WTC11 (cell line): ENCODE data around the gene ABCF2. TPM values are rescaled to one million over a fixed set of nuclear protein-coding genes. Genes with fewer than 3 reads are reported as not detected.

Experiments used
- ATAC-seq: fragments of 200-7000 bp; cut with Tn5 transposase; 2 replicates; pipeline ENCODE4 v1.10.0; 2021; ENCODE audit warnings: mild to moderate bottlenecking, moderate library complexity
- CTCF ChIA-PET: fragments of 300-600 bp; sonication (Branson Sonifier 250); formaldehyde crosslinking; loops from one replicate; lab custom pipeline; 2021; ENCODE audit warnings: antibody characterized with exemption; lab: Charles Lee
- POLR2A ChIA-PET: fragments of 350-600 bp; sonication (Branson Sonifier 250); formaldehyde crosslinking; loops from one replicate; lab custom pipeline; 2021; ENCODE audit warnings: antibody characterized with exemption; lab: Charles Lee
- DNase-seq: peaks from one replicate; pipeline ENCODE4 v3.0.0; 2021; ENCODE audit warnings: low spot score
- H3K27ac Mint-ChIP-seq: 2 replicates; pipeline ENCODE4 v1.8.0; 2021; ENCODE audit warnings: mixed read lengths
- H3K27me3 Mint-ChIP-seq: 2 replicates; pipeline ENCODE4 v1.8.0; 2021; ENCODE audit warnings: low read depth, mild to moderate bottlenecking, moderate library complexity, mixed read lengths
- H3K36me3 Mint-ChIP-seq: 2 replicates; pipeline ENCODE4 v1.8.0; 2021; ENCODE audit warnings: mixed read lengths
- H3K4me1 Mint-ChIP-seq: 2 replicates; pipeline ENCODE4 v1.8.0; 2022; ENCODE audit warnings: mixed read lengths
- H3K4me3 Mint-ChIP-seq: 2 replicates; pipeline ENCODE4 v1.8.0; 2021; ENCODE audit warnings: mild to moderate bottlenecking, moderate library complexity, mixed read lengths
- H3K9me3 Mint-ChIP-seq: 2 replicates; pipeline ENCODE4 v1.8.0; 2021; ENCODE audit warnings: mixed read lengths
- ATF1 ChIP-seq: sonication (generic); formaldehyde crosslinking; IDR thresholded peaks from 2 replicates; pipeline ENCODE4 v1.8.1; 2023; ENCODE audit warnings: mild to moderate bottlenecking, moderate library complexity, missing genetic modification reagents
- CREB1 ChIP-seq: sonication (generic); formaldehyde crosslinking; IDR thresholded peaks from 2 replicates; pipeline ENCODE4 v1.8.0; 2023; ENCODE audit warnings: mild to moderate bottlenecking, missing genetic modification reagents
- E2F1 ChIP-seq: sonication (generic); formaldehyde crosslinking; IDR thresholded peaks from 2 replicates; pipeline ENCODE4 v1.8.0; 2022; ENCODE audit warnings: mild to moderate bottlenecking, missing genetic modification reagents
- EMX1 ChIP-seq: fragments of 250-450 bp; sonication (Bioruptor Pico); IDR thresholded peaks from 2 replicates; pipeline ENCODE4 v1.8.0; 2021; ENCODE audit warnings: mild to moderate bottlenecking
- ERG ChIP-seq: fragments of 250-450 bp; sonication (Bioruptor Pico); IDR thresholded peaks from 2 replicates; pipeline ENCODE4 v1.8.0; 2021; ENCODE audit warnings: mild to moderate bottlenecking
- FOXP1 ChIP-seq: sonication (generic); formaldehyde crosslinking; IDR thresholded peaks from 2 replicates; pipeline ENCODE4 v1.8.0; 2022; ENCODE audit warnings: missing genetic modification reagents, mild to moderate bottlenecking, moderate library complexity, borderline replicate concordance
- GABPB1 ChIP-seq: sonication (generic); formaldehyde crosslinking; IDR thresholded peaks from 2 replicates; pipeline ENCODE4 v1.8.1; 2023; ENCODE audit warnings: mild to moderate bottlenecking, missing genetic modification reagents
- GRHL2 ChIP-seq: fragments of 250-450 bp; sonication (Bioruptor Pico); IDR thresholded peaks from 2 replicates; pipeline ENCODE4 v1.8.0; 2022; ENCODE audit warnings: mild to moderate bottlenecking, moderate library complexity; ENCODE audit not compliant: insufficient replicate concordance, severe bottlenecking
- HMGA2 ChIP-seq: fragments of 250-450 bp; sonication (Bioruptor Pico); IDR thresholded peaks from 2 replicates; pipeline ENCODE4 v1.4.0; 2021; ENCODE audit warnings: mild to moderate bottlenecking, moderate library complexity
- KAT7 ChIP-seq: sonication (generic); formaldehyde crosslinking; IDR thresholded peaks from 2 replicates; pipeline ENCODE4 v1.8.1; 2023; ENCODE audit warnings: missing genetic modification reagents, mild to moderate bottlenecking, borderline replicate concordance
- MYBL2 ChIP-seq: sonication (generic); formaldehyde crosslinking; IDR thresholded peaks from 2 replicates; pipeline ENCODE4 v1.8.1; 2023; ENCODE audit warnings: mild to moderate bottlenecking, moderate library complexity, missing genetic modification reagents
- TEAD1 ChIP-seq: sonication (generic); formaldehyde crosslinking; IDR thresholded peaks from 2 replicates; pipeline ENCODE4 v1.8.0; 2022; ENCODE audit warnings: mild to moderate bottlenecking, missing genetic modification reagents
- TEAD4 ChIP-seq: sonication (generic); formaldehyde crosslinking; IDR thresholded peaks from 2 replicates; pipeline ENCODE4 v1.8.0; 2022; ENCODE audit warnings: mild to moderate bottlenecking, missing genetic modification reagents
- ZNF416 ChIP-seq: fragments of 250-450 bp; sonication (Bioruptor Pico); IDR thresholded peaks from 2 replicates; pipeline ENCODE4 v1.9.0; 2021; ENCODE audit warnings: mild to moderate bottlenecking, inconsistent platforms
- ZNF671 ChIP-seq: fragments of 250-450 bp; sonication (Bioruptor Pico); IDR thresholded peaks from 2 replicates; pipeline ENCODE4 v1.8.0; 2021; ENCODE audit warnings: mild to moderate bottlenecking
- total RNA-seq: library from RNA; stranded (reverse); gene quantifications from 3 replicates; pipeline ENCODE4 v1.2.3, GENCODE V29; 2021
- TF ChIP-seq, protein P1 (sequence below): sonication (generic); formaldehyde crosslinking; IDR thresholded peaks from 2 replicates; pipeline ENCODE4 v1.8.0; 2022; ENCODE audit warnings: mild to moderate bottlenecking, missing genetic modification reagents
- TF ChIP-seq, protein P2 (sequence below): sonication (generic); formaldehyde crosslinking; IDR thresholded peaks from 2 replicates; pipeline ENCODE4 v1.8.0; 2022; ENCODE audit warnings: missing genetic modification reagents
- TF ChIP-seq, protein P3 (sequence below): sonication (generic); formaldehyde crosslinking; IDR thresholded peaks from 2 replicates; pipeline ENCODE4 v1.8.1; 2023; ENCODE audit warnings: mild to moderate bottlenecking, missing genetic modification reagents
- TF ChIP-seq, protein P4 (sequence below): sonication (generic); formaldehyde crosslinking; IDR thresholded peaks from 2 replicates; pipeline ENCODE4 v1.8.1; 2022; ENCODE audit warnings: low read depth, missing genetic modification reagents, borderline replicate concordance
- TF ChIP-seq, protein P5 (sequence below): sonication (generic); formaldehyde crosslinking; IDR thresholded peaks from 2 replicates; pipeline ENCODE4 v1.8.1; 2023; ENCODE audit warnings: mild to moderate bottlenecking, missing genetic modification reagents
- TF ChIP-seq, protein P6 (sequence below): sonication (generic); formaldehyde crosslinking; IDR thresholded peaks from 2 replicates; pipeline ENCODE4 v1.8.1; 2023; ENCODE audit warnings: mild to moderate bottlenecking, moderate library complexity, missing genetic modification reagents

ABCF2 gene
- total RNA-seq, 1 experiment from 2014 or later, result 43.7 TPM

DNA sequence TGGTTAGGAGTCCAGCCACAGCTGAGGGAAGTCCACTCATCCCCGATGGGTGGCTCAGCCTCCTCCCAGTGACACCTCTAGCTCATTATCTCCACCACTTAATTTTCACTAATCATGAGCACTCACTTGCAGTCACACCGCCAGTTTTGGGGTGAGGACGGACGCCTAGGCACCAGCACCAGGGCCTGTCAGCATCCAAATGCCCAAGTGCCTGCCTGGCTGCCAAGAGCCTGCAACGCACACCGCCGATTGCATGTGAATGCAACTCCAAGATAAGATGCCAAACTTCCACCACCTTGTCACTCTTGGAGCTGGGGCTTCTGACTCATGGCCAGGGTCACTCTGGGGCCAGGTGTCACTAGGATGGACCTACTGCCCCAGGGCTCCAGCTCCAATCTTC, 45.9 kb upstream of the ABCF2 start:
- DNase-seq (no peak), ATAC-seq (no peak)
- H3K27me3 Mint-ChIP-seq, result peaks cover 33% of the 10 kb centered on the region
- ChIA-PET POLR2A (no interaction called here), CTCF (interaction anchor here (0.9 kb wide), 1 partner anchor 27 kb away, joined by 4 read pairs; no protein-coding TSS in a partner anchor)
- no peaks in the 10 kb centered on the region for H3K9me3 Mint-ChIP-seq
- no peak overlapping the region for H3K4me3 Mint-ChIP-seq
- no peak overlapping the region for H3K27ac Mint-ChIP-seq
- peaks cover 18% of the 10 kb centered on the region for H3K4me1 Mint-ChIP-seq
- no peaks in the 10 kb centered on the region for H3K36me3 Mint-ChIP-seq
- TF ChIP-seq, protein P1, sequence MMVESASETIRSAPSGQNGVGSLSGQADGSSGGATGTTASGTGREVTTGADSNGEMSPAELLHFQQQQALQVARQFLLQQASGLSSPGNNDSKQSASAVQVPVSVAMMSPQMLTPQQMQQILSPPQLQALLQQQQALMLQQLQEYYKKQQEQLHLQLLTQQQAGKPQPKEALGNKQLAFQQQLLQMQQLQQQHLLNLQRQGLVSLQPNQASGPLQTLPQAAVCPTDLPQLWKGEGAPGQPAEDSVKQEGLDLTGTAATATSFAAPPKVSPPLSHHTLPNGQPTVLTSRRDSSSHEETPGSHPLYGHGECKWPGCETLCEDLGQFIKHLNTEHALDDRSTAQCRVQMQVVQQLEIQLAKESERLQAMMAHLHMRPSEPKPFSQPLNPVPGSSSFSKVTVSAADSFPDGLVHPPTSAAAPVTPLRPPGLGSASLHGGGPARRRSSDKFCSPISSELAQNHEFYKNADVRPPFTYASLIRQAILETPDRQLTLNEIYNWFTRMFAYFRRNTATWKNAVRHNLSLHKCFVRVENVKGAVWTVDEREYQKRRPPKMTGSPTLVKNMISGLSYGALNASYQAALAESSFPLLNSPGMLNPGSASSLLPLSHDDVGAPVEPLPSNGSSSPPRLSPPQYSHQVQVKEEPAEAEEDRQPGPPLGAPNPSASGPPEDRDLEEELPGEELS, result no peak
- TF ChIP-seq, protein P2, sequence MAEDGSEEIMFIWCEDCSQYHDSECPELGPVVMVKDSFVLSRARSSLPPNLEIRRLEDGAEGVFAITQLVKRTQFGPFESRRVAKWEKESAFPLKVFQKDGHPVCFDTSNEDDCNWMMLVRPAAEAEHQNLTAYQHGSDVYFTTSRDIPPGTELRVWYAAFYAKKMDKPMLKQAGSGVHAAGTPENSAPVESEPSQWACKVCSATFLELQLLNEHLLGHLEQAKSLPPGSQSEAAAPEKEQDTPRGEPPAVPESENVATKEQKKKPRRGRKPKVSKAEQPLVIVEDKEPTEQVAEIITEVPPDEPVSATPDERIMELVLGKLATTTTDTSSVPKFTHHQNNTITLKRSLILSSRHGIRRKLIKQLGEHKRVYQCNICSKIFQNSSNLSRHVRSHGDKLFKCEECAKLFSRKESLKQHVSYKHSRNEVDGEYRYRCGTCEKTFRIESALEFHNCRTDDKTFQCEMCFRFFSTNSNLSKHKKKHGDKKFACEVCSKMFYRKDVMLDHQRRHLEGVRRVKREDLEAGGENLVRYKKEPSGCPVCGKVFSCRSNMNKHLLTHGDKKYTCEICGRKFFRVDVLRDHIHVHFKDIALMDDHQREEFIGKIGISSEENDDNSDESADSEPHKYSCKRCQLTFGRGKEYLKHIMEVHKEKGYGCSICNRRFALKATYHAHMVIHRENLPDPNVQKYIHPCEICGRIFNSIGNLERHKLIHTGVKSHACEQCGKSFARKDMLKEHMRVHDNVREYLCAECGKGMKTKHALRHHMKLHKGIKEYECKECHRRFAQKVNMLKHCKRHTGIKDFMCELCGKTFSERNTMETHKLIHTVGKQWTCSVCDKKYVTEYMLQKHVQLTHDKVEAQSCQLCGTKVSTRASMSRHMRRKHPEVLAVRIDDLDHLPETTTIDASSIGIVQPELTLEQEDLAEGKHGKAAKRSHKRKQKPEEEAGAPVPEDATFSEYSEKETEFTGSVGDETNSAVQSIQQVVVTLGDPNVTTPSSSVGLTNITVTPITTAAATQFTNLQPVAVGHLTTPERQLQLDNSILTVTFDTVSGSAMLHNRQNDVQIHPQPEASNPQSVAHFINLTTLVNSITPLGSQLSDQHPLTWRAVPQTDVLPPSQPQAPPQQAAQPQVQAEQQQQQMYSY, result no peak
- TF ChIP-seq ERG (CRISPR knock-in tag) (no peak), MYBL2 (no peak)
- TF ChIP-seq, protein P3, sequence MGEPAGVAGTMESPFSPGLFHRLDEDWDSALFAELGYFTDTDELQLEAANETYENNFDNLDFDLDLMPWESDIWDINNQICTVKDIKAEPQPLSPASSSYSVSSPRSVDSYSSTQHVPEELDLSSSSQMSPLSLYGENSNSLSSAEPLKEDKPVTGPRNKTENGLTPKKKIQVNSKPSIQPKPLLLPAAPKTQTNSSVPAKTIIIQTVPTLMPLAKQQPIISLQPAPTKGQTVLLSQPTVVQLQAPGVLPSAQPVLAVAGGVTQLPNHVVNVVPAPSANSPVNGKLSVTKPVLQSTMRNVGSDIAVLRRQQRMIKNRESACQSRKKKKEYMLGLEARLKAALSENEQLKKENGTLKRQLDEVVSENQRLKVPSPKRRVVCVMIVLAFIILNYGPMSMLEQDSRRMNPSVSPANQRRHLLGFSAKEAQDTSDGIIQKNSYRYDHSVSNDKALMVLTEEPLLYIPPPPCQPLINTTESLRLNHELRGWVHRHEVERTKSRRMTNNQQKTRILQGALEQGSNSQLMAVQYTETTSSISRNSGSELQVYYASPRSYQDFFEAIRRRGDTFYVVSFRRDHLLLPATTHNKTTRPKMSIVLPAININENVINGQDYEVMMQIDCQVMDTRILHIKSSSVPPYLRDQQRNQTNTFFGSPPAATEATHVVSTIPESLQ (CRISPR knock-in tag), result no peak
- TF ChIP-seq, protein P4, sequence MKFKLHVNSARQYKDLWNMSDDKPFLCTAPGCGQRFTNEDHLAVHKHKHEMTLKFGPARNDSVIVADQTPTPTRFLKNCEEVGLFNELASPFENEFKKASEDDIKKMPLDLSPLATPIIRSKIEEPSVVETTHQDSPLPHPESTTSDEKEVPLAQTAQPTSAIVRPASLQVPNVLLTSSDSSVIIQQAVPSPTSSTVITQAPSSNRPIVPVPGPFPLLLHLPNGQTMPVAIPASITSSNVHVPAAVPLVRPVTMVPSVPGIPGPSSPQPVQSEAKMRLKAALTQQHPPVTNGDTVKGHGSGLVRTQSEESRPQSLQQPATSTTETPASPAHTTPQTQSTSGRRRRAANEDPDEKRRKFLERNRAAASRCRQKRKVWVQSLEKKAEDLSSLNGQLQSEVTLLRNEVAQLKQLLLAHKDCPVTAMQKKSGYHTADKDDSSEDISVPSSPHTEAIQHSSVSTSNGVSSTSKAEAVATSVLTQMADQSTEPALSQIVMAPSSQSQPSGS (CRISPR knock-in tag), result no peak

GRCh38 chr7:151272405-151272804, 45.4 kb upstream of the ABCF2 start:
- Mint-ChIP-seq H3K27ac (no peak overlapping the region), H3K36me3 (no peaks in the 10 kb centered on the region), H3K4me3 (no peak overlapping the region), H3K4me1 (peaks cover 15% of the 10 kb centered on the region), H3K27me3 (peaks cover 28% of the 10 kb centered on the region), H3K9me3 (no peaks in the 10 kb centered on the region)
- CTCF ChIA-PET, result interaction anchor here (0.9 to 1.4 kb wide), 2 partner anchors 27 to 28 kb away, joined by 4 read pairs; no protein-coding TSS in a partner anchor
- DNase-seq (no peak), ATAC-seq (no peak)
- POLR2A ChIA-PET, result no interaction called here
- TF ChIP-seq EMX1 (CRISPR knock-in tag) (no peak), CREB1 (CRISPR knock-in tag) (no peak), FOXP1 (CRISPR knock-in tag) (no peak), ZNF671 (no peak), GRHL2 (CRISPR knock-in tag) (no peak), HMGA2 (CRISPR knock-in tag) (no peak), E2F1 (CRISPR knock-in tag) (no peak), TEAD1 (CRISPR knock-in tag) (no peak), KAT7 (CRISPR knock-in tag) (no peak), ATF1 (no peak), GABPB1 (CRISPR knock-in tag) (no peak), TEAD4 (CRISPR knock-in tag) (no peak), ZNF416 (CRISPR knock-in tag) (no peak)
- TF ChIP-seq, protein P5, sequence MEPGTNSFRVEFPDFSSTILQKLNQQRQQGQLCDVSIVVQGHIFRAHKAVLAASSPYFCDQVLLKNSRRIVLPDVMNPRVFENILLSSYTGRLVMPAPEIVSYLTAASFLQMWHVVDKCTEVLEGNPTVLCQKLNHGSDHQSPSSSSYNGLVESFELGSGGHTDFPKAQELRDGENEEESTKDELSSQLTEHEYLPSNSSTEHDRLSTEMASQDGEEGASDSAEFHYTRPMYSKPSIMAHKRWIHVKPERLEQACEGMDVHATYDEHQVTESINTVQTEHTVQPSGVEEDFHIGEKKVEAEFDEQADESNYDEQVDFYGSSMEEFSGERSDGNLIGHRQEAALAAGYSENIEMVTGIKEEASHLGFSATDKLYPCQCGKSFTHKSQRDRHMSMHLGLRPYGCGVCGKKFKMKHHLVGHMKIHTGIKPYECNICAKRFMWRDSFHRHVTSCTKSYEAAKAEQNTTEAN (CRISPR knock-in tag), result no peak
- TF ChIP-seq, protein P6, sequence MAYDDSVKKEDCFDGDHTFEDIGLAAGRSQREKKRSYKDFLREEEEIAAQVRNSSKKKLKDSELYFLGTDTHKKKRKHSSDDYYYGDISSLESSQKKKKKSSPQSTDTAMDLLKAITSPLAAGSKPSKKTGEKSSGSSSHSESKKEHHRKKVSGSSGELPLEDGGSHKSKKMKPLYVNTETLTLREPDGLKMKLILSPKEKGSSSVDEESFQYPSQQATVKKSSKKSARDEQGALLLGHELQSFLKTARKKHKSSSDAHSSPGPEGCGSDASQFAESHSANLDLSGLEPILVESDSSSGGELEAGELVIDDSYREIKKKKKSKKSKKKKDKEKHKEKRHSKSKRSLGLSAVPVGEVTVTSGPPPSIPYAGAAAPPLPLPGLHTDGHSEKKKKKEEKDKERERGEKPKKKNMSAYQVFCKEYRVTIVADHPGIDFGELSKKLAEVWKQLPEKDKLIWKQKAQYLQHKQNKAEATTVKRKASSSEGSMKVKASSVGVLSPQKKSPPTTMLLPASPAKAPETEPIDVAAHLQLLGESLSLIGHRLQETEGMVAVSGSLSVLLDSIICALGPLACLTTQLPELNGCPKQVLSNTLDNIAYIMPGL (CRISPR knock-in tag), result no peak
